AG04450 (cell line): ENCODE results near the gene PRMT7. TPM values are rescaled to one million over a fixed set of nuclear protein-coding genes. Genes with fewer than 3 reads are reported as not detected.

ENCODE experiments used
- CTCF ChIA-PET: fragments of 300-600, 350-600 bp; formaldehyde crosslinking; extraction: SDS; loops from one replicate; lab custom pipeline; 2022; ENCODE audit warnings: antibody characterized with exemption, inconsistent platforms; lab: Charles Lee
- POLR2A ChIA-PET: fragments of 350-600 bp; formaldehyde crosslinking; extraction: SDS; loops from one replicate; lab custom pipeline; 2021; ENCODE audit warnings: antibody characterized with exemption, inconsistent platforms; lab: Yijun Ruan, JAX
- DNase-seq: peaks from one replicate; pipeline ENCODE4 v3.0.0-alpha.2; 2011; ENCODE audit warnings: low read depth, low spot score
- H3K27ac ChIP-seq: one replicate; pipeline ENCODE4 v1.5.1; 2012; ENCODE audit warnings: low read depth, low read length, control low read depth
- H3K27me3 ChIP-seq: one replicate; pipeline ENCODE4 v1.6.0; 2012; ENCODE audit warnings: low read length; ENCODE audit not compliant: control insufficient read depth, insufficient read depth
- H3K4me3 ChIP-seq: 2 replicates; pipeline ENCODE4 v1.5.1; 2011; ENCODE audit warnings: mild to moderate bottlenecking, low read depth, low read length, control low read depth
- H3K9me3 ChIP-seq: 2 replicates; pipeline ENCODE4 v1.5.1; 2012; ENCODE audit warnings: low read length; ENCODE audit not compliant: control insufficient read depth, insufficient read depth
- CTCF ChIP-seq: IDR thresholded peaks from 2 replicates; pipeline ENCODE4 v1.5.1; 2011; ENCODE audit warnings: low read depth, low read length, control low read depth, inconsistent platforms
- polyA plus RNA-seq: library from polyadenylated mRNA; depleted of rRNA; stranded (reverse); fragments of >200 nt; gene quantifications from 2 replicates; pipeline ENCODE4 v1.2.3, GENCODE V29; 2011

Gene PRMT7
- polyA plus RNA-seq, 1 experiment, result 32.4 TPM

GRCh38 chr16:68357521-68357922 lies 46.7 kb downstream of the PRMT7 start:
- no peak for DNase-seq
- H3K27ac ChIP-seq, result no peak overlapping the region
- no peaks in the 10 kb centered on the region; the same call in 1 of the 2 replicates for H3K9me3 ChIP-seq
- ChIA-PET CTCF (no interaction called here), POLR2A (no interaction called here)
- TF ChIP-seq CTCF, result no peak
- no peaks in the 10 kb centered on the region for H3K27me3 ChIP-seq
- no peak overlapping the region for H3K4me3 ChIP-seq

DNA sequence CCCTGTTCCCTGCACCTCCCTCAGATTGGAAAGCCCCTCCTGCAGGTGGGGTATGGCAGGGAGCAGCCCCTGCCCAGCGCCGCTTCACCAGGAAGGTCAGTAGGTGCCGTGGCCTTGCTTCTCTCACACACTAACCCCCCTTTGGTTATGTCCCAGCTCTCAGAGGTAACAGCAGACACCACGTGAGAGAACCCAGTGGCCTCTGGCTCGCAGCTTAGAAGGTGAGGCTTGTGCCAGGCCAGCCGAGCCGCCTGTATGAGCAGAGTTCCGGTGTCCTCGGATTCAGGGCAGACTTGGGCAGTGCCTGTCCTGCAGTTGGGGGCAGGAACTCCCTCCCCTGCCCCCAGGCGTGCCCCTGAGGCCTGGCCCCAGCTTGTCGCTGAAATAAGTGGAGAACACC lies 47.1 kb downstream of the PRMT7 start:
- POLR2A ChIA-PET, result no interaction called here
- H3K27me3 ChIP-seq, result no peaks in the 10 kb centered on the region
- no peak for DNase-seq
- CTCF ChIA-PET, result no interaction called here
- no peak overlapping the region for H3K4me3 ChIP-seq
- no peak for TF ChIP-seq CTCF
- H3K9me3 ChIP-seq, result no peaks in the 10 kb centered on the region; the same call in 1 of the 2 replicates
- H3K27ac ChIP-seq, result no peak overlapping the region

DNA sequence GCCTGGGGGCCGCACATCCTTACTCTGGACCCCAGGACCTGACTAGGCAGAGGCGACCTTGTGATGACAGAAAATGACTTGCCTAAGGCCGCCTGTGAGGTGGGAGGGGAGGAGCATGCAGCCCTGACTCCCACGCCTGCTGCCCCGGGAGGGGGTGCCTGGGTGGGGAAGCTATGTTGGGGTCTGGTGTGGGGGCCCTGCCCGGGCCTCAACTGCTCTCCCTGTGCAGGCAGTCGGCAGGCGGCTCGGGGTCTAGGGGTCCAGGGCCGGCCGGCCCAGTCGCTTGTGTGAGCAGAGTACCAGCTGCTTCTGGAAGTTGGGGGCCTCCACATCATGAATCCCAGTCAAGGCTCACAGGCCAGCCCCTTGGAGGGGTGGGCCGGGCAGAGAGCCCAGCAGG lies 48.1 kb downstream of the PRMT7 start:
- no peak overlapping the region for H3K4me3 ChIP-seq
- TF ChIP-seq CTCF, result no peak
- CTCF ChIA-PET, result no interaction called here
- no peaks in the 10 kb centered on the region for H3K27me3 ChIP-seq
- no peak overlapping the region for H3K27ac ChIP-seq
- no peaks in the 10 kb centered on the region; the same call in 1 of the 2 replicates for H3K9me3 ChIP-seq
- POLR2A ChIA-PET, result no interaction called here
- no peak for DNase-seq

- H3K4me3 ChIP-seq, result no peak overlapping the region
- no peak for TF ChIP-seq CTCF
- no peaks in the 10 kb centered on the region; the same call in 1 of the 2 replicates for H3K9me3 ChIP-seq
- no peak for DNase-seq
- POLR2A ChIA-PET, result no interaction called here
- CTCF ChIA-PET, result no interaction called here
- H3K27me3 ChIP-seq, result no peaks in the 10 kb centered on the region
- no peak overlapping the region for H3K27ac ChIP-seq
Measured at GRCh38 chr16:68359398-68360191, 48.8 kb downstream of the PRMT7 start.

- Histone ChIP-seq H3K4me3 (no peak overlapping the region), H3K27me3 (no peaks in the 10 kb centered on the region), H3K9me3 (no peaks in the 10 kb centered on the region; the same call in 1 of the 2 replicates), H3K27ac (no peak overlapping the region)
- ChIA-PET POLR2A (no interaction called here), CTCF (no interaction called here)
- TF ChIP-seq CTCF, result no peak
- DNase-seq, result no peak
Measured at GRCh38 chr16:68360547-68360946, 49.7 kb downstream of the PRMT7 start.
